Tibial artery (tissue), 4 donors: ENCODE measurements around the gene IFI44.

ENCODE experiments used
- DNase-seq, 2 donors: peaks; one replicate each; pipeline ENCODE4 v3.0.0-alpha.2; 2019
- H3K27ac ChIP-seq, 2 donors: fragments of 200-600 bp; sonication (generic) in 1 of 2; 1 replicate in 1 of 2; 2 replicates in 1 of 2; pipeline ENCODE4 v1.5.1; 2018 to 2019; ENCODE audit warnings: mild to moderate bottlenecking in 1 of 2
- H3K27me3 ChIP-seq, 2 donors: fragments of 200-600 bp; sonication (generic) in 1 of 2; one replicate each; pipeline versions ENCODE4 v1.5.1 to v1.6.0; 2016 to 2019
- H3K36me3 ChIP-seq, 3 donors: fragments of 200-600 bp; sonication (generic) in 2 of 3; one replicate each; pipeline ENCODE4 v1.5.1; 2016 to 2019; ENCODE audit warnings: mild to moderate bottlenecking in 2 of 3
- H3K4me1 ChIP-seq, 4 donors: fragments of 200-600 bp; sonication (generic) in 2 of 4; 1 replicate in 3 of 4; 2 replicates in 1 of 4; pipeline ENCODE4 v1.5.1; 2016 to 2019
- H3K4me3 ChIP-seq, 2 donors: fragments of 200-600 bp; sonication (generic) in 1 of 2; 1 replicate in 1 of 2; 2 replicates in 1 of 2; pipeline ENCODE4 v1.5.1; 2018 to 2019; ENCODE audit warnings: mild to moderate bottlenecking in 2 of 2
- H3K9me3 ChIP-seq, 3 donors: fragments of 200-600 bp; sonication (generic) in 1 of 3; one replicate each; pipeline ENCODE4 v1.5.1; 2016 to 2019
- CTCF ChIP-seq, 2 experiments: fragments of 200-600 bp in 1 of 2; fragments of 450-650 bp in 1 of 2; IDR thresholded peaks; one replicate each; pipeline ENCODE4 v1.5.1; 2017 to 2019; ENCODE audit warnings: antibody characterized with exemption in 2 of 2, mild to moderate bottlenecking in 1 of 2, moderate library complexity in 1 of 2
- intact Hi-C: fragments of 100-400 bp; cut with DNase I; formaldehyde crosslinking; loops from one replicate; pipeline ENCODE4 v1.15.0; 2023; ENCODE audit warnings: low total_unique reads

IFI44 gene

GRCh38 chr1:78619803-78620579 is 29.6 kb upstream of the IFI44 start, which contains the start of gene IFI44L:
Gene IFI44L, plus strand, starts transcription at chr1:78620448. Its CDS starts 7,468 bp downstream, at chr1:78627916.
- H3K4me3 ChIP-seq, result peak within 1 kb of the TSS; percentile 37 to 44
- DNase-seq, result peak; percentile 33 to 73
- peak within 1 kb of the TSS; percentile 53 to 71 for H3K27ac ChIP-seq
- no peaks in the 10 kb centered on the region for H3K27me3 ChIP-seq
- no peaks in the 10 kb centered on the region for H3K36me3 ChIP-seq
- peaks cover 0 to 36% (median 2%) of the 10 kb centered on the region in 4 donors for H3K4me1 ChIP-seq
- intact Hi-C loops, result loop anchor here (2.0 kb wide), 1 partner anchor 57 kb away; no protein-coding TSS in a partner anchor
- TF ChIP-seq CTCF (IDR thresholded peaks at IDR 0.05), result no peak
- H3K9me3 ChIP-seq, result no peaks in the 10 kb centered on the region

- intact Hi-C loops, result no loop called here
- no peaks in the 10 kb centered on the region for H3K36me3 ChIP-seq
- peaks cover 0 to 36% (median 2%) of the 10 kb centered on the region in 4 donors for H3K4me1 ChIP-seq
- peak overlapping the region; percentile 37 to 44 for H3K4me3 ChIP-seq
- DNase-seq, result no peak
- peak overlapping the region; percentile 53 to 71 for H3K27ac ChIP-seq
- TF ChIP-seq CTCF (IDR thresholded peaks at IDR 0.05), result no peak
- no peaks in the 10 kb centered on the region for H3K9me3 ChIP-seq
- no peaks in the 10 kb centered on the region for H3K27me3 ChIP-seq
Observed at GRCh38 chr1:78620666-78621065, 29.0 kb upstream of the IFI44 start.

GRCh38 chr1:78622548-78622947 is 27.1 kb upstream of the IFI44 start:
- H3K27ac ChIP-seq, result peak overlapping the region in 1 of 2 donors; percentile 6
- H3K4me3 ChIP-seq, result no peak overlapping the region

GRCh38 chr1:78624035-78624434 is 25.6 kb upstream of the IFI44 start:
- TF ChIP-seq CTCF (IDR thresholded peaks at IDR 0.05), result no peak
- H3K27me3 ChIP-seq, result no peaks in the 10 kb centered on the region
- H3K36me3 ChIP-seq, result no peaks in the 10 kb centered on the region
- no peak overlapping the region for H3K27ac ChIP-seq
- no peak overlapping the region for H3K4me3 ChIP-seq
- no peaks in the 10 kb centered on the region for H3K9me3 ChIP-seq
- intact Hi-C loops, result no loop called here
- peaks cover 0 to 28% (median 0%) of the 10 kb centered on the region in 4 donors for H3K4me1 ChIP-seq
- no peak for DNase-seq

More at GRCh38 chr1:78622548-78622947, 27.1 kb upstream of the IFI44 start:
- no peak for TF ChIP-seq CTCF (IDR thresholded peaks at IDR 0.05)
- DNase-seq, result no peak
- Histone ChIP-seq H3K27me3 (no peaks in the 10 kb centered on the region), H3K9me3 (no peaks in the 10 kb centered on the region), H3K4me1 (peaks cover 0 to 36% (median 2%) of the 10 kb centered on the region in 4 donors), H3K36me3 (no peaks in the 10 kb centered on the region)
- intact Hi-C loops, result no loop called here

- Histone ChIP-seq H3K4me1 (peaks cover 0 to 7% (median 0%) of the 10 kb centered on the region in 4 donors), H3K27ac (no peak overlapping the region), H3K36me3 (peaks cover 0 to 3% (median 0%) of the 10 kb centered on the region in 3 donors), H3K4me3 (no peak overlapping the region), H3K9me3 (no peaks in the 10 kb centered on the region), H3K27me3 (no peaks in the 10 kb centered on the region)
- intact Hi-C loops, result no loop called here
- no peak for DNase-seq
- TF ChIP-seq CTCF (IDR thresholded peaks at IDR 0.05), result no peak
Observed at GRCh38 chr1:78627321-78627720, 22.3 kb upstream of the IFI44 start.
